M059J (cell line): Measurements from ENCODE around the gene SLC25A2. TPM values are rescaled to one million over a fixed set of nuclear protein-coding genes. Genes with fewer than 3 reads are reported as not detected.
"Not testable (repeated sequence)": the region's sequence is repeated elsewhere in the genome, so short reads cannot be mapped to it uniquely, and the experiment has no call there.

ENCODE experiments used
- DNase-seq: peaks from one replicate; pipeline ENCODE4 v3.0.0-alpha.2; 2012; ENCODE audit warnings: low read depth
- total RNA-seq: library from RNA; depleted of rRNA; stranded (reverse); fragments of >200 nt; shearing (Covaris generic); gene quantifications from 2 replicates; pipeline ENCODE4 v1.2.3, GENCODE V29; 2014; rRNA removed

Gene SLC25A2
- total RNA-seq, 1 experiment from 2014 or later: 0.05 TPM

DNA sequence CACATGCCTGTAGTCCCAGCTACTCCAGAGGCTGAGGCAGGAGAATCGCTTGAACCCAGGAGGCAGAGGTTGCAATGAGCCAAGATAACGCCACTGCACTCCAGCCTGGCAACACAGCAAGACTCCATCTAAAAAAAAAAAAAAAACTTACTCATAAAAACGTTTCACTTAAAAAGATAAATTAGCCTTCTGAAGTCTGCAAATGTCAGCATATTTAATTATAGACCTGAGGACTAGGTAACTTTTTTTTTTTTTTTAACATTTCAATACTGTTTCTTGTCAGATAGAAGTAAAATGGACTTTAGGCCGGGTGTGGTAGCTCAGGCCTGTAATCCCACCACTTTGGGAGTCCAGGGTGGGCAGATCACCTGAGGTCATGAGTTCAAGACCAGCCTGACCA is 13.1 kb upstream of the SLC25A2 start:
- not testable (repeated sequence) for DNase-seq

DNA sequence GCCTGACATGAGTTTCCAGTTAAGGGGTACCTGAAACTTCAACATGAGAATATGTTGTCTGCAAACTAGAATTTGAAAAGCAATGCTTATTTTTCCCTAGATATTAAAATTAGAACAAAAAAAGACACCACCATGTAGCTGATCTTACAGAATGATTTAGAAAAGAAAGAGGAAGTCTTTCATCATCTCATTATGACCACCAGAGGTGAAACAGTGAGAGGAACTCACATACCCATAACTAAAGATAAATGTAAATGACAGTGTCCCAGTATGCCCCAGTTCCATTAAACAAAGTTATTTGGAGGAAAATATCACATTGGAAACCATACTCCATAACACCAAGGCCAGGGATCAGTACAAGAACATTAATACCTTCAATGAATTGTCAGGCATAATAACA is 9.9 kb upstream of the SLC25A2 start:
- DNase-seq: no peak

DNA sequence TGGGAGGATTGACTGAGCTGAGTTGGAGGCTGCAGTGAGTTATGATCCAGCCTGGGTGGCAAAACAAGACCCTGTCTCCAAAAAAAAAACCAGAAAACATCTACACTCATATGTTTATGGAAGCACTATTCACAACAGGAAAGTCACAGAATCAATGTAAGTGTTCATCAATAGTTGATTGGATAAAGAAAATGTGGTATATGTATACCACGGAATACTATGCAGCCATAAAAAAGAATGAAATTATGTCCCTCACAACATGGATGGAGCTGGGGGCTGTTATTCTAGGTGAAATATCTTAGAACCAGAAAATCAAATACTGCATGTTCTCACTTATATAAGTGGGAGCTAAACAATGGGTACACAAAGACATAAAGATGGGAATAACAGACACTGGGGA is 2.8 kb upstream of the SLC25A2 start:
- no peak for DNase-seq

DNA sequence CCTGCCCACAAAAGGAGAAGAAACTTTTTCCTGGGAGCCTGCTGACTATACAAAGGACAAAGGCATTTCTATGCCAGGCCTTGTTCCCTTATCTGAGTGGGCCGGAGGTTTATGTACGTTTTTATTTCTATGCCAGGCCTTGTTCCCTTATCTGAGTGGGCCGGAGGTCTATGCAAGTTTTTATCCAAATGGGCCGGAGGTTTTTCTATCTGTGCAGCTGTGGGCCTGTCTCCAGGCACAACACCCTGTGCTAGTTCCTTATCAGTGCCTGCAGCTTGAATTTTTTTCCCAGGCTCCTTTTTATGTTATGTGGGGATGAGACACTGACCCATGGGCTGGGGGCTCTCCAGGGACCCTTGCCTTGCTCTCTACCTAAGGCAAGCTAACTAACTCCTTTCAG is 5.5 kb downstream of the SLC25A2 start:
- no peak for DNase-seq

DNA sequence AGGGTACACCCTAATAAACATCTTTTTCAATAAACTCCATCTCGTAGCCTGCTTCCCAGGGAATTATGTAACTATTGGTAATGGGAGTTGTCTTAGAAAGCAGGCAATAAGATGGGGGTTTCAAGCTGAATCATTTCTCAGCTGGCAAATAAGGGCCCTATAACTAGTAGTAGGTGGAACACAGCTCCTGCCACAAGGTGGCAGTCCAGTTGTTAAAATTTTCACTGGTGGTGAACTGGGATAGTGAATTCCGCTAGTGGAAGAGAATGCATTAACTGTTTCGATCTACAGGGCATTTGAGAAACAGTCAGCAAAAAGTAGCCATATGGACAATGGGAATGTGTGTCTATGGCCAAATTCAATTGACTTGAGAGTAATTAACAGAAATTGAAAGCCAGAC is 30.9 kb downstream of the SLC25A2 start:
- DNase-seq: no peak

DNA sequence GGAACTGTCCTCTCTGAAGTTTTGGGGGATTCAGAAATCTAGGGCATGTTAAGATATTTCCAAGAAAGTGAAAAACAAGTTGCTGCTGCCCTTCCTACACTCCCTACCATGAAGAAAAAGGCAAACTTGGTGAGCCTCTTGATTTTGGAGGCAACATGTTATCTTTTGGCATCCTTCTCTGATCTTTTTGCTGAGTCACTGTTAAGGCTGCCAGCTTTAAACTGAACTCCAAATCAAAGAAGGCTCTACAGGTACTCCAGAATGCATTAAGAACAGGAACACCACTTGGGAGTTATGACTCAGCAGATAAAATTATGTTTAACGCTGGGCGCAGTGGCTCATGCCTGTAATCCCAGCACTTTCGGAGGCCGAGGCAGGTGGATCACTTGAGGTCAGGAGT is 34.7 kb downstream of the SLC25A2 start:
- no peak for DNase-seq

DNA sequence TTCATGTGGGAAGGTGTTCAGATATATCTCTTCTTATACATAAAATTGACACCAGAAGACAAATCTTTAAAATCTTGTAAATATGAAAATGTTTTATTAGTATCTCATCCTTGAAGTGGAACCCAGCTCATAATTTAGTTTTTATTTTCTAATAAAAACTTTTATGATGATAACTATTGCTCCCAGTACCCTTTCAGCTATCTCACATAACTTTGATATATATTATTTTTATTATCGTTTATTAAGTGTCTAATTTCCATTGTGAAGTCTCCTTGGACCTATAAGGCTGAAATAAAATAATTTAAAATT is 42.7 kb downstream of the SLC25A2 start:
- no peak for DNase-seq

DNA sequence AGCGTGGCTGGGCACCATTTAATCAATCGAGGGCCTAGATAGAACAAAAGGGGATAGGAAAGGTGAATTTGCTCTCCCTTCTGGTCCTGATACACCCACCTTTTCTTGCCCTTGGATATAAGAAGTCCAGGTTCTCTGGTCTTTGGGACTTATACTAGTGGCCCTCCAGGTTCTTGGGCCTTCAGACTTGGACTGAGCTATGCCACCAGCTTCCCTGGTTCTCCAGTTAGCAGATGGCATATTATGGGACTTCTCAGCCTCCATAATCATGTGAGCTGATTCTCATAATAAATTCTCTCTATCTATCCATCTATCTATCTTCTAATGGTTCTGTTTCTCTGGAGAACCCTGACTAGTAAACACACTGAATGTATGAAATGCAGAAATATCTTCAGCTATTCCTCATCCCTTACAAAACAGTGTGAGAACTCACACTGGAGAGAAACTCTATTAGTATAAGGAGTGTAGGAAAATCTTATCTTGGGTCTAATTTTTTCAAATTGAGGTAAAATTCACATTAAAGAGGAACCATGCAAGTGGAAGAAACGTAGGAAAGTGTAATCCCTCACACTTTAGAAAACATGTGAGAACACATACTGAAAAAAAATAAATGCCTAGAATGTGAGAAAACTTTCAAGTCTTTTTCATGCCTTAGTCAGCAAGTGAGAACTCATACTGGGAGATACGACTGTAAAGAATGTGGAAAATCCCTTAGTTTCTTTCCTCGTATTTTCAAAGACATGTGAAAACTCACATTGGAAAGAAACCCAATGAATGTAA is 43.2 kb downstream of the SLC25A2 start:
- peak; percentile 17 for DNase-seq

DNA sequence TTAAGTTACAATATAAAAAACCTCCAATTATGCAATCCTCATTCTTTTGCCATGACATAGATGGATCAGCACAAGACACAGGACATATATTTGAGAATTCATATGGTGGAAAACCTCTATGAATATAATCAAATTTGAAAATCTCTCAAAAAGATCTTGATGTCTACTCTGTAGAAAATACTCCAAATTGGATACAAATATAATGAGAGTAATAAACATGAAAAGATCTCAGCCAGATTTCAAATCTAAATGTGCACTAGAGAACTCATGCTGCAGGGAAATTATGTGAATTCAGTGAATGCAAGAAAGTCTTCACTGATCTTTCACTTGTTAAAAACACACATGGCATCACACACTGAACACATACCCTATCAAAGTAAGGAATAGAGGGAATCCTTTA is 44.9 kb downstream of the SLC25A2 start:
- DNase-seq: no peak

DNA sequence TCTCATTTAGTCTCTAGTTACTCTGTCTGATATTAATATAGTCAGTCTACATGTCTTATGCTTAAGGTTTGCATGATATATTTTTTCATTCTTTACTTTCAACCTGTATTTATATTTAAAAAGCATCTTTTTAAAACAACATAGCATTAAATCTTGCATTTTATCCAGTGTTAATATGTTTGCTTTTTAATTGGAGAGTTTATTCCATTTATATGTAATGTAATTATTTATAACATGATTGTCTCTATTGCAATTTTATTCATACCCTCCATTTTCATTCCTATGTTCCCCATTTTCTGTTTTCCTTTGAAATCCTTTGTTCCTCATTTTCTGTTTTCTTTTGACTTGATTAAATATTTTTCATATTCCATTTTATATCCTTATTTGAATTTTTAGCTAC is 45.4 kb downstream of the SLC25A2 start:
- no peak for DNase-seq

Other genes starting within 250 kb of the SLC25A2 start
- 0.32 and 2.1 TPM in 2 replicates for gene PCDHB2, start 209.4 kb downstream of the SLC25A2 start, total RNA-seq
- 3.9 and 8.0 TPM in 2 replicates for gene PCDHB3, start 203.6 kb downstream of the SLC25A2 start, total RNA-seq
- 0.07 TPM in 1 of 2 replicates, not detected in the other for gene PCDHB4, start 182.2 kb downstream of the SLC25A2 start, total RNA-seq
- not detected in 2 replicates for gene PCDHB5, start 168.8 kb downstream of the SLC25A2 start, total RNA-seq
- 0.49 and 0.62 TPM in 2 replicates for gene PCDHB6, start 154.0 kb downstream of the SLC25A2 start, total RNA-seq
- gene PCDHB7, start 131.4 kb downstream of the SLC25A2 start, total RNA-seq: 1.7 and 2.1 TPM in 2 replicates
- gene PCDHB8, start 126.3 kb downstream of the SLC25A2 start, total RNA-seq: 0.98 and 3.8 TPM in 2 replicates
- gene PCDHB16, start 121.7 kb downstream of the SLC25A2 start, total RNA-seq: 3.0 and 8.6 TPM in 2 replicates
- 1.6 and 9.3 TPM in 2 replicates for gene PCDHB9, start 116.9 kb downstream of the SLC25A2 start, total RNA-seq
- 0.49 and 1.3 TPM in 2 replicates for gene PCDHB10, start 111.7 kb downstream of the SLC25A2 start, total RNA-seq
- 0.25 and 0.49 TPM in 2 replicates for gene PCDHB11, start 104.4 kb downstream of the SLC25A2 start, total RNA-seq
- gene PCDHB12, start 95.3 kb downstream of the SLC25A2 start, total RNA-seq: 1.7 and 2.6 TPM in 2 replicates
- gene PCDHB13, start 90.1 kb downstream of the SLC25A2 start, total RNA-seq: 0.39 and 0.42 TPM in 2 replicates
- 0.44 and 1.9 TPM in 2 replicates for gene PCDHB14, start 80.7 kb downstream of the SLC25A2 start, total RNA-seq
- 0.17 TPM in 1 of 2 replicates, not detected in the other for gene PCDHB15, start 58.7 kb downstream of the SLC25A2 start, total RNA-seq
- 52.8 and 84.2 TPM in 2 replicates for gene TAF7, start 16.7 kb upstream of the SLC25A2 start, total RNA-seq
- gene PCDHGA1, start 26.5 kb upstream of the SLC25A2 start, total RNA-seq: 0.71 and 0.89 TPM in 2 replicates
- 0.22 and 0.32 TPM in 2 replicates for gene PCDHGA2, start 34.7 kb upstream of the SLC25A2 start, total RNA-seq
- gene PCDHGA3, start 39.8 kb upstream of the SLC25A2 start, total RNA-seq: 0.49 TPM in 1 of 2 replicates, not detected in the other
- gene PCDHGB1, start 46.0 kb upstream of the SLC25A2 start, total RNA-seq: 3.3 and 4.9 TPM in 2 replicates
- 0.17 and 0.91 TPM in 2 replicates for gene PCDHGA4, start 51.0 kb upstream of the SLC25A2 start, total RNA-seq
- 0.25 and 0.57 TPM in 2 replicates for gene PCDHGB2, start 55.9 kb upstream of the SLC25A2 start, total RNA-seq
- 0.02 and 0.10 TPM in 2 replicates for gene PCDHGA5, start 60.1 kb upstream of the SLC25A2 start, total RNA-seq
- gene PCDHGB3, start 66.2 kb upstream of the SLC25A2 start, total RNA-seq: 0.49 and 0.54 TPM in 2 replicates
- gene PCDHGA6, start 69.8 kb upstream of the SLC25A2 start, total RNA-seq: 0.07 and 1.1 TPM in 2 replicates
- gene PCDHGA7, start 78.7 kb upstream of the SLC25A2 start, total RNA-seq: 0.17 TPM in 1 of 2 replicates, not detected in the other
- not detected in 2 replicates for gene PCDHGB4, start 83.6 kb upstream of the SLC25A2 start, total RNA-seq
- 0.07 TPM in 1 of 2 replicates, not detected in the other for gene PCDHGA8, start 88.6 kb upstream of the SLC25A2 start, total RNA-seq
- not detected in 2 replicates for gene PCDHGB5, start 93.9 kb upstream of the SLC25A2 start, total RNA-seq
- 0.02 and 0.17 TPM in 2 replicates for gene PCDHGA9, start 98.7 kb upstream of the SLC25A2 start, total RNA-seq
- 0.02 TPM in 1 of 2 replicates, not detected in the other for gene PCDHGB6, start 104.0 kb upstream of the SLC25A2 start, total RNA-seq
- 0.71 and 0.89 TPM in 2 replicates for gene PCDHGA10, start 108.9 kb upstream of the SLC25A2 start, total RNA-seq
- 7.1 and 7.7 TPM in 2 replicates for gene PCDHGB7, start 113.6 kb upstream of the SLC25A2 start, total RNA-seq
- 0.05 TPM in 1 of 2 replicates, not detected in the other for gene PCDHGA11, start 117.0 kb upstream of the SLC25A2 start, total RNA-seq
- gene PCDHGA12, start 126.5 kb upstream of the SLC25A2 start, total RNA-seq: 0.39 TPM in 1 of 2 replicates, not detected in the other
- 41.3 and 88.4 TPM in 2 replicates for gene PCDHGC3, start 171.9 kb upstream of the SLC25A2 start, total RNA-seq
- gene PCDHGC4, start 181.0 kb upstream of the SLC25A2 start, total RNA-seq: 0.25 and 0.69 TPM in 2 replicates
- gene PCDHGC5, start 185.0 kb upstream of the SLC25A2 start, total RNA-seq: 2.0 and 2.2 TPM in 2 replicates